GM12873 (cell line): ENCODE measurements around the gene VMAC.

Experiments
- CTCF ChIP-seq: IDR thresholded peaks from 2 replicates; pipeline ENCODE4 v1.5.1; 2012; ENCODE audit warnings: low read depth, mild to moderate bottlenecking, moderate library complexity, low read length, control low read depth; ENCODE audit not compliant: insufficient read depth; ENCODE audit errors: missing control alignments

Gene VMAC

GRCh38 chr19:5914946-5915781, 10.5 kb downstream of the VMAC start:
- TF ChIP-seq CTCF = no peak

- TF ChIP-seq CTCF = no peak
Observed at GRCh38 chr19:5915782-5916165, 11.1 kb downstream of the VMAC start.

- TF ChIP-seq CTCF = no peak
Observed at GRCh38 chr19:5916181-5916708, 11.6 kb downstream of the VMAC start.

GRCh38 chr19:5917431-5918107, 12.9 kb downstream of the VMAC start:
- TF ChIP-seq CTCF = no peak

- TF ChIP-seq CTCF = no peak
Observed at GRCh38 chr19:5918463-5919079, 13.9 kb downstream of the VMAC start.

GRCh38 chr19:5921516-5922160, 17.0 kb downstream of the VMAC start:
- TF ChIP-seq CTCF = no peak
